Measurements from ENCODE around the gene STARD5. TPM values are rescaled to one million over a fixed set of nuclear protein-coding genes. Genes with fewer than 3 reads are reported as not detected.
"Not testable (repeated sequence)": the region's sequence is repeated elsewhere in the genome, so short reads cannot be mapped to it uniquely, and the experiment has no call there.

STARD5 gene
- total and polyA plus RNA-seq, 2 experiments from 2014 or later: 7.2 to 12.1 TPM

DNA sequence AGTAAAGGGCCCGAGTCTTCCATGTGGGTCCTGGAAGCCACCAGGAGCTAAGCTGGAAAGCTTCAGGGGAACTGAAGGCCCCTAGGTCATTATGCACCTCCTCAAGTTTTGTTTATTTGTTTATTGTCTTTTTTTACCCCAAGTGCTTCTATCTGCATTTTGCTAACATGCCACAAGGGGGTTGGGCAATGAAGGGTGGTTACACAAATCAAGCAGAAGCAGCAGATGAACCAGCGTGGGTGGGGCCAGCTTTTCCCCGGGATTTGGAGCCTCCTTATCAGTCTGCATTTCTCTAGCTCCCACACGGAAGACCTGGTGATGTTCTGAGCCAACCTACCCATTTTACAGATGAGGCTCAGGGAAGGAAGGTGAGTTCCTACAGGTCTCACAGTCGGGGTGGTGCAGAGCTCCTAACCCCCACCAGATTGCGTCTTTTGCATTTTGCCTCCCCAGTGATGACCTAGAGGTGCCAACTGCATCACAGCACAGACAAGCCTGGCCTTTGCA, 33.3 kb upstream of the STARD5 start:
- no peaks in the 10 kb centered on the region for H3K4me1 ChIP-seq (ENCODE audit: insufficient read depth)
- no peak overlapping the region for H3K4me2 ChIP-seq (ENCODE audit: unreplicated experiment)
- H4K20me1 ChIP-seq (ENCODE audit: insufficient read depth): no peaks in the 10 kb centered on the region
- H3K9me3 ChIP-seq (ENCODE audit: low read depth): no peaks in the 10 kb centered on the region
- no peaks in the 10 kb centered on the region for H3K27me3 ChIP-seq (replicated peaks; ENCODE audit: insufficient read depth)
- in situ Hi-C loops (cut with MboI): no loop called here
- H3K9me2 ChIP-seq (ENCODE audit: insufficient read depth): no peaks in the 10 kb centered on the region
- no peaks in the 10 kb centered on the region for H3K79me2 ChIP-seq (ENCODE audit: insufficient read depth)
- no peaks in the 10 kb centered on the region for H3F3A ChIP-seq (ENCODE audit: insufficient read depth)
- DNase-seq: peak; percentile 19
- no peaks in the 10 kb centered on the region for H3K36me3 ChIP-seq (ENCODE audit: low read depth)
- H2AFZ ChIP-seq: no peak overlapping the region
- no peak overlapping the region for H3K9ac ChIP-seq
- no peak overlapping the region for H3K27ac ChIP-seq
- H3K4me3 ChIP-seq: no peak overlapping the region
- WGBS, 2 experiments (ENCODE audit: low coverage in 1 of 2, low lambda C conversion rate in 2 of 2, missing lambda C conversion rate in 2 of 2): 47 to 50% methylated on average over 6 of the region's 6 CpGs
- TF ChIP-seq EZH2 (IDR thresholded peaks at IDR 0.05; ENCODE audit: insufficient read depth, poor library complexity, severe bottlenecking): no peak
- no peak for TF ChIP-seq EZH2phosphoT487 (IDR thresholded peaks at IDR 0.05; ENCODE audit: insufficient read depth, low read depth)

- Histone ChIP-seq H3K9me2 (ENCODE audit: insufficient read depth) (no peaks in the 10 kb centered on the region), H3F3A (ENCODE audit: insufficient read depth) (no peaks in the 10 kb centered on the region), H3K36me3 (ENCODE audit: low read depth) (no peaks in the 10 kb centered on the region), H3K4me2 (ENCODE audit: unreplicated experiment) (no peak overlapping the region), H3K9me3 (ENCODE audit: low read depth) (no peaks in the 10 kb centered on the region), H3K4me1 (ENCODE audit: insufficient read depth) (no peaks in the 10 kb centered on the region), H3K4me3 (no peak overlapping the region), H3K27me3 (replicated peaks; ENCODE audit: insufficient read depth) (no peaks in the 10 kb centered on the region), H2AFZ (no peak overlapping the region), H3K27ac (no peak overlapping the region), H4K20me1 (ENCODE audit: insufficient read depth) (no peaks in the 10 kb centered on the region), H3K79me2 (ENCODE audit: insufficient read depth) (no peaks in the 10 kb centered on the region), H3K9ac (no peak overlapping the region)
- DNase-seq: no peak
- in situ Hi-C loops (cut with MboI): no loop called here
- WGBS, 2 experiments (ENCODE audit: low coverage in 1 of 2, low lambda C conversion rate in 2 of 2, missing lambda C conversion rate in 2 of 2): 69 to 70% methylated on average over 5 of the region's 5 CpGs
- no peak for TF ChIP-seq EZH2 (IDR thresholded peaks at IDR 0.05; ENCODE audit: insufficient read depth, poor library complexity, severe bottlenecking)
- TF ChIP-seq EZH2phosphoT487 (IDR thresholded peaks at IDR 0.05; ENCODE audit: insufficient read depth, low read depth): no peak
Measured at GRCh38 chr15:81356252-81356651, 32.3 kb upstream of the STARD5 start.

DNA sequence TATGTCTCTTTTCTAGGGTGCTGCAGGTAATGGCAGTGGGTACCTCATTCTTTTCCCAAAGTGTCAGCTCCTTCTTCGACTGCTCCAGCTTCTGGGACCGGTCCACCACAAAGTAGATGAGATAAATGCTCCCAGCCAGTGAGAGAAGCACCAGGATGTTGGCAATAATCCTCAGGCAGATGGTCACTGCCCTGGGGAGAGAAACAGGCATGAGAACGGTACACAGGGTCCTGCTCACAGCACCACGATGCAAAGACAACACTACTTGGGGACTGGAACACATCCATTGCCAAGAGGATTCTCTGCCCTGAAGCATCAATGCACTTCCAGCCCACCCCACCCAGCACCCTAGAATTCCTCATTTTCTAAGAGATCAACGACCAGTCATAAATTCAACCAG, 27.7 kb upstream of the STARD5 start:
- Histone ChIP-seq H3K27me3 (replicated peaks; ENCODE audit: insufficient read depth) (no peaks in the 10 kb centered on the region), H3K9me2 (ENCODE audit: insufficient read depth) (no peaks in the 10 kb centered on the region), H4K20me1 (ENCODE audit: insufficient read depth) (no peaks in the 10 kb centered on the region), H3K79me2 (ENCODE audit: insufficient read depth) (no peaks in the 10 kb centered on the region), H3K36me3 (ENCODE audit: low read depth) (no peaks in the 10 kb centered on the region), H3K9me3 (ENCODE audit: low read depth) (no peaks in the 10 kb centered on the region), H2AFZ (no peak overlapping the region), H3K9ac (no peak overlapping the region), H3K4me3 (no peak overlapping the region), H3F3A (ENCODE audit: insufficient read depth) (no peaks in the 10 kb centered on the region), H3K27ac (no peak overlapping the region), H3K4me1 (ENCODE audit: insufficient read depth) (no peaks in the 10 kb centered on the region), H3K4me2 (ENCODE audit: unreplicated experiment) (no peak overlapping the region)
- TF ChIP-seq EZH2phosphoT487 (IDR thresholded peaks at IDR 0.05; ENCODE audit: insufficient read depth, low read depth) (no peak), EZH2 (IDR thresholded peaks at IDR 0.05; ENCODE audit: insufficient read depth, poor library complexity, severe bottlenecking) (no peak)
- 37 to 49% methylated on average over 5 of the region's 5 CpGs for WGBS, 2 experiments (ENCODE audit: low coverage in 1 of 2, low lambda C conversion rate in 2 of 2, missing lambda C conversion rate in 2 of 2)
- in situ Hi-C loops (cut with MboI): no loop called here
- no peak for DNase-seq

- in situ Hi-C loops (cut with MboI): no loop called here
- no peak overlapping the region for H3K4me3 ChIP-seq
- H2AFZ ChIP-seq: no peak overlapping the region
- no peaks in the 10 kb centered on the region for H3K9me2 ChIP-seq (ENCODE audit: insufficient read depth)
- H4K20me1 ChIP-seq (ENCODE audit: insufficient read depth): no peaks in the 10 kb centered on the region
- DNase-seq: no peak
- TF ChIP-seq EZH2 (IDR thresholded peaks at IDR 0.05; ENCODE audit: insufficient read depth, poor library complexity, severe bottlenecking) (no peak), EZH2phosphoT487 (IDR thresholded peaks at IDR 0.05; ENCODE audit: insufficient read depth, low read depth) (no peak)
- no peaks in the 10 kb centered on the region for H3F3A ChIP-seq (ENCODE audit: insufficient read depth)
- no peaks in the 10 kb centered on the region for H3K9me3 ChIP-seq (ENCODE audit: low read depth)
- no peak overlapping the region for H3K27ac ChIP-seq
- H3K9ac ChIP-seq: no peak overlapping the region
- no peak overlapping the region for H3K4me2 ChIP-seq (ENCODE audit: unreplicated experiment)
- no peaks in the 10 kb centered on the region for H3K36me3 ChIP-seq (ENCODE audit: low read depth)
- no peaks in the 10 kb centered on the region for H3K4me1 ChIP-seq (ENCODE audit: insufficient read depth)
- no peaks in the 10 kb centered on the region for H3K27me3 ChIP-seq (replicated peaks; ENCODE audit: insufficient read depth)
- WGBS, 2 experiments (ENCODE audit: low coverage in 1 of 2, low lambda C conversion rate in 2 of 2, missing lambda C conversion rate in 2 of 2): 69 to 73% methylated on average over 3 of the region's 3 CpGs
- H3K79me2 ChIP-seq (ENCODE audit: insufficient read depth): no peaks in the 10 kb centered on the region
Measured at GRCh38 chr15:81349271-81349670, 25.3 kb upstream of the STARD5 start.

GRCh38 chr15:81348691-81349090, 24.8 kb upstream of the STARD5 start:
- H3K9me3 ChIP-seq (ENCODE audit: low read depth); H3K27ac ChIP-seq; H3F3A ChIP-seq (ENCODE audit: insufficient read depth); H2AFZ ChIP-seq; H3K9me2 ChIP-seq (ENCODE audit: insufficient read depth); H3K36me3 ChIP-seq (ENCODE audit: low read depth); DNase-seq; H3K4me2 ChIP-seq (ENCODE audit: unreplicated experiment); H3K9ac ChIP-seq; H3K4me1 ChIP-seq (ENCODE audit: insufficient read depth); H3K79me2 ChIP-seq (ENCODE audit: insufficient read depth); H4K20me1 ChIP-seq (ENCODE audit: insufficient read depth); in situ Hi-C loops (cut with MboI); H3K27me3 ChIP-seq (replicated peaks; ENCODE audit: insufficient read depth); H3K4me3 ChIP-seq: not testable (repeated sequence)
- WGBS, 2 experiments (ENCODE audit: low coverage in 1 of 2, low lambda C conversion rate in 2 of 2, missing lambda C conversion rate in 2 of 2): 85 to 88% methylated on average over 8 to 11 of the region's 11 CpGs
